ENCODE measurements around the gene CUBN.
A peak's percentile ranks its signal among the peaks of the same experiment; 100 is the strongest.

CUBN gene

DNA sequence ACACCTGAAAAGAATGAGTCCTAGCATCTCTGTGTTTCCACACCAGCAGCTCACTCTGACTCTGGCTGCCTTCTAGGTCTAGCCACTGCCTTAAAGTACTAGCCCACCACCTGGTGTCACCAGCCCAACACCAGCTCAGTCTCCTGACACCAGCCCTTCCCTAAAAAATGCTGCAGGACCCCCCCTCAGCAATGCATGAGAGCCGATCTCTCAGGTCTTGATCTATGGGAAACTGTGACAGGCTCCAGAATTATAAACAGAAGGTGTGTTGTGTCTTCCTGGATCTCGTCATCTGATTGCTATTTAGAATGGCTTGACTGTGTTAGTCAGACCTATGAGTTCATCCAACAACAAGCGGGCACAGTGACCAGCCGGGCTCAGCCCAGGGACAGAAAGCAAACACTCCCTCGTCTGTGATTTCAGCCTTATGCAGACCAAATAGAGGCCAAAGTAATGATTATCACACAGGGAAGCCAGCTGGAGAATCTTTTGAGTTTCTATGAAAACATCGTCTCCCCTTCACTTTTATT is 66.6 kb downstream of the CUBN start (continued):
- no peak for TF ChIP-seq ZNF548 (tag by site-specific recombination; IDR thresholded peaks at IDR 0.05)
- 0 out of 2 replicates have a peak, but pooled peaks have one; percentile 33 for TF ChIP-seq INSM2 (tag by site-specific recombination; IDR thresholded peaks at IDR 0.05)
- peak; percentile 30; the same call in 1 of the 2 replicates for TF ChIP-seq ZXDB (tag by site-specific recombination; IDR thresholded peaks at IDR 0.05)
- TF ChIP-seq ZNF248 (tag by site-specific recombination; IDR thresholded peaks at IDR 0.05) = no peak
- TF ChIP-seq ZBTB10 (tag by site-specific recombination; IDR thresholded peaks at IDR 0.05) = no peak
- peak; percentile 22; the same call in 1 of the 2 replicates for TF ChIP-seq KLF17 (tag by site-specific recombination; IDR thresholded peaks at IDR 0.05)
- no peak for TF ChIP-seq ZNF280D (tag by site-specific recombination; IDR thresholded peaks at IDR 0.05)
- TF ChIP-seq ZEB2 (tag by site-specific recombination; IDR thresholded peaks at IDR 0.05) = peak; percentile 78
- TF ChIP-seq BCL11A (tag by site-specific recombination; IDR thresholded peaks at IDR 0.05; ENCODE audit: low read depth) = peak; percentile 62; the same call in 1 of the 2 replicates
- no peak for TF ChIP-seq ZNF292 (tag by site-specific recombination; IDR thresholded peaks at IDR 0.05; ENCODE audit: borderline replicate concordance, low read depth)
- TF ChIP-seq, protein P1, sequence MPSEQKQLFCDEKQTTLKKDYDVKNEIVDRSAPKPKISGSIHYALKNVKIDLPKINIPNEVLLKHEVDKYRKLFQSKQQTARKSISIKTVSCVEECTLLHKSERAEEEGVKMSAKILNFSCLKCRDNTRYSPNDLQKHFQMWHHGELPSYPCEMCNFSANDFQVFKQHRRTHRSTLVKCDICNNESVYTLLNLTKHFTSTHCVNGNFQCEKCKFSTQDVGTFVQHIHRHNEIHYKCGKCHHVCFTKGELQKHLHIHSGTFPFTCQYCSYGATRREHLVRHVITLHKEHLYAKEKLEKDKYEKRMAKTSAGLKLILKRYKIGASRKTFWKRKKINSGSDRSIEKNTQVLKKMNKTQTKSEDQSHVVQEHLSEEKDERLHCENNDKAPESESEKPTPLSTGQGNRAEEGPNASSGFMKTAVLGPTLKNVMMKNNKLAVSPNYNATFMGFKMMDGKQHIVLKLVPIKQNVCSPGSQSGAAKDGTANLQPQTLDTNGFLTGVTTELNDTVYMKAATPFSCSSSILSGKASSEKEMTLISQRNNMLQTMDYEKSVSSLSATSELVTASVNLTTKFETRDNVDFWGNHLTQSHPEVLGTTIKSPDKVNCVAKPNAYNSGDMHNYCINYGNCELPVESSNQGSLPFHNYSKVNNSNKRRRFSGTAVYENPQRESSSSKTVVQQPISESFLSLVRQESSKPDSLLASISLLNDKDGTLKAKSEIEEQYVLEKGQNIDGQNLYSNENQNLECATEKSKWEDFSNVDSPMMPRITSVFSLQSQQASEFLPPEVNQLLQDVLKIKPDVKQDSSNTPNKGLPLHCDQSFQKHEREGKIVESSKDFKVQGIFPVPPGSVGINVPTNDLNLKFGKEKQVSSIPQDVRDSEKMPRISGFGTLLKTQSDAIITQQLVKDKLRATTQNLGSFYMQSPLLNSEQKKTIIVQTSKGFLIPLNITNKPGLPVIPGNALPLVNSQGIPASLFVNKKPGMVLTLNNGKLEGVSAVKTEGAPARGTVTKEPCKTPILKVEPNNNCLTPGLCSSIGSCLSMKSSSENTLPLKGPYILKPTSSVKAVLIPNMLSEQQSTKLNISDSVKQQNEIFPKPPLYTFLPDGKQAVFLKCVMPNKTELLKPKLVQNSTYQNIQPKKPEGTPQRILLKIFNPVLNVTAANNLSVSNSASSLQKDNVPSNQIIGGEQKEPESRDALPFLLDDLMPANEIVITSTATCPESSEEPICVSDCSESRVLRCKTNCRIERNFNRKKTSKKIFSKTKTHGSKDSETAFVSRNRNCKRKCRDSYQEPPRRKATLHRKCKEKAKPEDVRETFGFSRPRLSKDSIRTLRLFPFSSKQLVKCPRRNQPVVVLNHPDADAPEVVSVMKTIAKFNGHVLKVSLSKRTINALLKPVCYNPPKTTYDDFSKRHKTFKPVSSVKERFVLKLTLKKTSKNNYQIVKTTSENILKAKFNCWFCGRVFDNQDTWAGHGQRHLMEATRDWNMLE (tag by site-specific recombination; conservative IDR thresholded peaks at IDR 0.05; ENCODE audit: low read depth) = 0 out of 2 replicates have a peak, but pooled peaks have one; percentile 13
- no peak for TF ChIP-seq ZNF202 (tag by site-specific recombination; IDR thresholded peaks at IDR 0.05; ENCODE audit: borderline replicate concordance)
- TF ChIP-seq ZNF18 (tag by site-specific recombination; IDR thresholded peaks at IDR 0.05) = no peak
- TF ChIP-seq ZNF623 (tag by site-specific recombination; IDR thresholded peaks at IDR 0.05) = no peak
- TF ChIP-seq ZNF645 (tag by site-specific recombination; IDR thresholded peaks at IDR 0.05) = no peak
- no peak for TF ChIP-seq ZNF707 (tag by site-specific recombination; IDR thresholded peaks at IDR 0.05)
- TF ChIP-seq ZNF146 (tag by site-specific recombination; IDR thresholded peaks at IDR 0.05) = no peak
- 0 out of 2 replicates have a peak, but pooled peaks have one; percentile 29 for TF ChIP-seq ZNF626 (tag by site-specific recombination; IDR thresholded peaks at IDR 0.05)
- no peak; the same call in 1 of the 2 replicates for TF ChIP-seq KLF10 (tag by site-specific recombination; IDR thresholded peaks at IDR 0.05)
- no peak for TF ChIP-seq ZNF214 (tag by site-specific recombination; IDR thresholded peaks at IDR 0.05; ENCODE audit: borderline replicate concordance)
- TF ChIP-seq ZIC2 (tag by site-specific recombination; IDR thresholded peaks at IDR 0.05) = no peak
- peak; percentile 82; the same call in 1 of the 2 replicates for TF ChIP-seq PRDM1 (tag by site-specific recombination; IDR thresholded peaks at IDR 0.05)
- no peak for TF ChIP-seq ZNF514 (tag by site-specific recombination; IDR thresholded peaks at IDR 0.05)
